Thoracic aorta (tissue), 2 donors: ENCODE results near the gene CBX5. TPM values are rescaled to one million over a fixed set of nuclear protein-coding genes. Genes with fewer than 3 reads are reported as not detected.

Experiments
- ATAC-seq: fragments of 150-250 bp; one replicate; pipeline ENCODE4 v1.8.0; 2017; ENCODE audit warnings: low read depth; ENCODE audit not compliant: insufficient number of reproducible peaks, low FRiP score
- DNase-seq: peaks from one replicate; pipeline ENCODE4 v3.0.0-alpha.2; 2020; ENCODE audit warnings: low spot score
- H3K27ac ChIP-seq, 2 donors: fragments of 200-600 bp; sonication (generic); 1 replicate in 1 of 2; 2 replicates in 1 of 2; pipeline ENCODE4 v1.5.1; 2016; ENCODE audit warnings: mild to moderate bottlenecking in 2 of 2, moderate library complexity in 2 of 2
- H3K27me3 ChIP-seq: fragments of 200-600 bp; sonication (generic); replicated peaks from 2 replicates; pipeline ENCODE4 v1.6.0; 2016; ENCODE audit warnings: mild to moderate bottlenecking; ENCODE audit not compliant: insufficient read depth
- H3K36me3 ChIP-seq: fragments of 200-600 bp; sonication (generic); one replicate; pipeline ENCODE4 v1.5.1; 2016
- H3K4me1 ChIP-seq, 2 donors: fragments of 200-600 bp; sonication (generic); 1 replicate in 1 of 2; 2 replicates in 1 of 2; pipeline versions ENCODE4 v1.5.1 to v1.6.0; 2016; ENCODE audit warnings: low read depth in 2 of 2, mild to moderate bottlenecking in 1 of 2; ENCODE audit not compliant: control insufficient read depth in 1 of 2
- H3K4me3 ChIP-seq: fragments of 200-600 bp; sonication (generic); 2 replicates; pipeline ENCODE4 v1.5.1; 2016; ENCODE audit warnings: mild to moderate bottlenecking
- H3K9me3 ChIP-seq: fragments of 200-600 bp; sonication (generic); 2 replicates; pipeline ENCODE4 v1.5.1; 2016
- CTCF ChIP-seq: fragments of 200-600 bp; sonication (generic); IDR thresholded peaks from one replicate; pipeline ENCODE4 v1.5.1; 2019; ENCODE audit warnings: antibody characterized with exemption
- total RNA-seq, 2 donors: library from RNA; depleted of rRNA; stranded (reverse); fragments of >200 nt; gene quantifications; one replicate each; pipeline versions ENCODE4 v1.1.0 to v1.2.3, GENCODE V29; 2016

Gene CBX5
- total RNA-seq, 2 donors from 2014 or later = 37.6 to 52.7 TPM

- Histone ChIP-seq H3K27ac (no peak overlapping the region), H3K36me3 (no peaks in the 10 kb centered on the region), H3K4me3 (no peak overlapping the region), H3K9me3 (no peaks in the 10 kb centered on the region), H3K27me3 (no peaks in the 10 kb centered on the region), H3K4me1 (no peaks in the 10 kb centered on the region)
- TF ChIP-seq CTCF = no peak
- ATAC-seq (no peak), DNase-seq (no peak)
Observed at GRCh38 chr12:54206791-54207190, 73.1 kb downstream of the CBX5 start.

- no peaks in the 10 kb centered on the region for H3K4me1 ChIP-seq
- no peaks in the 10 kb centered on the region for H3K27me3 ChIP-seq
- no peak overlapping the region for H3K4me3 ChIP-seq
- TF ChIP-seq CTCF = no peak
- H3K36me3 ChIP-seq = no peaks in the 10 kb centered on the region
- ATAC-seq (no peak), DNase-seq (no peak)
- no peaks in the 10 kb centered on the region for H3K9me3 ChIP-seq
- no peak overlapping the region for H3K27ac ChIP-seq
Observed at GRCh38 chr12:54204316-54204715, 75.6 kb downstream of the CBX5 start.

GRCh38 chr12:54201001-54201794 lies 78.7 kb downstream of the CBX5 start:
- no peaks in the 10 kb centered on the region for H3K9me3 ChIP-seq

GRCh38 chr12:54200412-54200811 lies 79.5 kb downstream of the CBX5 start:
- H3K9me3 ChIP-seq = no peaks in the 10 kb centered on the region
- no peak overlapping the region for H3K4me3 ChIP-seq
- DNase-seq (no peak), ATAC-seq (no peak)
- no peak for TF ChIP-seq CTCF
- H3K4me1 ChIP-seq = no peaks in the 10 kb centered on the region
- no peak overlapping the region for H3K27ac ChIP-seq
- no peaks in the 10 kb centered on the region for H3K27me3 ChIP-seq
- H3K36me3 ChIP-seq = no peaks in the 10 kb centered on the region

More at GRCh38 chr12:54201001-54201794, 78.7 kb downstream of the CBX5 start:
- H3K4me3 ChIP-seq = no peak overlapping the region
- DNase-seq = no peak
- ATAC-seq = no peak
- no peak overlapping the region for H3K27ac ChIP-seq
- no peaks in the 10 kb centered on the region for H3K36me3 ChIP-seq
- no peaks in the 10 kb centered on the region for H3K27me3 ChIP-seq
- no peaks in the 10 kb centered on the region for H3K4me1 ChIP-seq
- TF ChIP-seq CTCF = peak; percentile 99

GRCh38 chr12:54199917-54200316 lies 80.0 kb downstream of the CBX5 start:
- Histone ChIP-seq H3K36me3 (no peaks in the 10 kb centered on the region), H3K4me1 (no peaks in the 10 kb centered on the region), H3K4me3 (no peak overlapping the region), H3K27me3 (no peaks in the 10 kb centered on the region), H3K9me3 (no peaks in the 10 kb centered on the region), H3K27ac (no peak overlapping the region)
- ATAC-seq (no peak), DNase-seq (no peak)
- TF ChIP-seq CTCF = no peak
